Right lobe of liver (tissue), 6 donors: ENCODE measurements around the gene MEIS2. TPM values are rescaled to one million over a fixed set of nuclear protein-coding genes. Genes with fewer than 3 reads are reported as not detected.

Source experiments
- ATAC-seq, 4 donors: fragments of 200-7000 bp; cut with Tn5 transposase; one replicate each; pipeline ENCODE4 v1.9.1; 2020; ENCODE audit warnings: mild to moderate bottlenecking in 4 of 4, moderate library complexity in 4 of 4
- DNase-seq, 3 donors: peaks; one replicate each; pipeline ENCODE4 v3.0.0-alpha.2; 2020
- H3K27ac ChIP-seq, 3 donors: fragments of 200-600 bp; one replicate each; pipeline ENCODE4 v1.8.0; 2022
- H3K27me3 ChIP-seq, 2 donors: fragments of 200-600 bp; one replicate each; pipeline ENCODE4 v1.8.0; 2022
- H3K36me3 ChIP-seq, 4 donors: fragments of 200-600 bp; sonication (generic) in 1 of 4; one replicate each; pipeline versions ENCODE4 v1.5.1 to v1.8.0; 2017 to 2022; ENCODE audit warnings: control low read depth in 1 of 4
- H3K4me1 ChIP-seq, 4 donors: fragments of 200-600 bp; sonication (generic) in 1 of 4; one replicate each; pipeline versions ENCODE4 v1.5.1 to v1.8.0; 2017 to 2022; ENCODE audit warnings: control low read depth in 1 of 4
- H3K4me3 ChIP-seq, 3 donors: fragments of 200-600 bp; one replicate each; pipeline ENCODE4 v1.8.0; 2022
- H3K9me3 ChIP-seq, 4 donors: fragments of 200-600 bp; sonication (generic) in 1 of 4; one replicate each; pipeline versions ENCODE4 v1.5.1 to v1.8.0; 2017 to 2022; ENCODE audit warnings: control low read depth in 1 of 4
- POLR2A ChIP-seq: fragments of 450-650 bp; IDR thresholded peaks from one replicate; pipeline ENCODE4 v1.6.1; 2017; ENCODE audit warnings: antibody characterized with exemption, mild to moderate bottlenecking
- WGBS: methylation state at CpG from one replicate; pipeline ENCODE4 v1.1.6; 2018; ENCODE audit warnings: low coverage, low lambda C conversion rate; ENCODE audit not compliant: insufficient coverage; ENCODE audit errors: missing lambda C conversion rate; 5-methylcytosine and 5-hydroxymethylcytosine counted together
- intact Hi-C, 2 donors: fragments of 100-400 bp; cut with DNase I; formaldehyde crosslinking; loops; one replicate each; pipeline versions ENCODE4 v1.11.2 to v1.14.1; 2022
- total RNA-seq, 6 experiments: library from RNA; depleted of rRNA in 2 of 6; stranded (reverse); fragments of >200 nt in 2 of 6; fragmentation: NEBNext Ultra II Directional in 3 of 6; extraction: Animal tissue kit (Norgen Biotek cat#: 25700) in 3 of 6; gene quantifications; one replicate each; pipeline versions ENCODE4 v1.1.0 to v1.2.4, GENCODE V29; 2016 to 2023
- TF ChIP-seq, protein P1 (sequence below), 4 donors: fragments of 200-600 bp in 3 of 4; fragments of 450-650 bp in 1 of 4; IDR thresholded peaks; one replicate each; pipeline versions ENCODE4 v1.5.1 to v1.8.0; 2016 to 2022; ENCODE audit warnings: antibody characterized with exemption in 4 of 4, mild to moderate bottlenecking in 2 of 4
- donor health status: DM: no; HTN: yes; CAD: no.
- donor health status: DM: no; HTN: no; CAD: no.
- donor health status: DM: no; HTN: no; CAD: no.
- donor health status: DM: no; HTN: yes; CAD: no.
- donor health status: DM: no; HTN: yes; CAD: no.

MEIS2 gene
- total RNA-seq, 6 experiments from 2014 or later, result 6.1 to 18.0 (median 7.9) TPM

DNA sequence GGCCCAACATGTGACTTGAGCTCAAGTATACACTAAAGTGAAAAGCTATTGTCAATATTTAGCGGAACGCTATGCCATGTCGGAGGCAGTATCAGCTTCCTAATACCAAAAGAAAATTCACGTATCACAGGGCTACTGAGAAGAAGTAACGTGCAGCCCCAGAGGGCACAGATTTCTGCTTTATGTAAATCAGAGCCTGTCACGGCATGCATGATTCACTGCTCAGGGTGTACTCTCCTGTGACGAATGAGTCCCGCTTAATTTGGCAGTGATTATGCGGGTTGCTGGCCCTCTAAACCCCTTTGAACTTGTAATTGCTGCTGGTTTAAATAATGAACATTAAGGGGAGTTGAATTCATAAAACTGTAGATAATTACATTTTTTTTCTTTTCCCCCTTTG lies 85.3 kb downstream of the MEIS2 start:
- ATAC-seq, result no peak
- Histone ChIP-seq H3K4me3 (no peak overlapping the region), H3K9me3 (no peaks in the 10 kb centered on the region), H3K36me3 (no peaks in the 10 kb centered on the region), H3K4me1 (no peaks in the 10 kb centered on the region), H3K27ac (no peak overlapping the region), H3K27me3 (no peaks in the 10 kb centered on the region)
- WGBS, result 87% methylated on average over 9 of the region's 9 CpGs
- intact Hi-C loops, result no loop called here
- DNase-seq, result no peak
- TF ChIP-seq, protein P1, sequence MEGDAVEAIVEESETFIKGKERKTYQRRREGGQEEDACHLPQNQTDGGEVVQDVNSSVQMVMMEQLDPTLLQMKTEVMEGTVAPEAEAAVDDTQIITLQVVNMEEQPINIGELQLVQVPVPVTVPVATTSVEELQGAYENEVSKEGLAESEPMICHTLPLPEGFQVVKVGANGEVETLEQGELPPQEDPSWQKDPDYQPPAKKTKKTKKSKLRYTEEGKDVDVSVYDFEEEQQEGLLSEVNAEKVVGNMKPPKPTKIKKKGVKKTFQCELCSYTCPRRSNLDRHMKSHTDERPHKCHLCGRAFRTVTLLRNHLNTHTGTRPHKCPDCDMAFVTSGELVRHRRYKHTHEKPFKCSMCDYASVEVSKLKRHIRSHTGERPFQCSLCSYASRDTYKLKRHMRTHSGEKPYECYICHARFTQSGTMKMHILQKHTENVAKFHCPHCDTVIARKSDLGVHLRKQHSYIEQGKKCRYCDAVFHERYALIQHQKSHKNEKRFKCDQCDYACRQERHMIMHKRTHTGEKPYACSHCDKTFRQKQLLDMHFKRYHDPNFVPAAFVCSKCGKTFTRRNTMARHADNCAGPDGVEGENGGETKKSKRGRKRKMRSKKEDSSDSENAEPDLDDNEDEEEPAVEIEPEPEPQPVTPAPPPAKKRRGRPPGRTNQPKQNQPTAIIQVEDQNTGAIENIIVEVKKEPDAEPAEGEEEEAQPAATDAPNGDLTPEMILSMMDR (IDR thresholded peaks at IDR 0.05), result no peak
- TF ChIP-seq POLR2A, result no peak

DNA sequence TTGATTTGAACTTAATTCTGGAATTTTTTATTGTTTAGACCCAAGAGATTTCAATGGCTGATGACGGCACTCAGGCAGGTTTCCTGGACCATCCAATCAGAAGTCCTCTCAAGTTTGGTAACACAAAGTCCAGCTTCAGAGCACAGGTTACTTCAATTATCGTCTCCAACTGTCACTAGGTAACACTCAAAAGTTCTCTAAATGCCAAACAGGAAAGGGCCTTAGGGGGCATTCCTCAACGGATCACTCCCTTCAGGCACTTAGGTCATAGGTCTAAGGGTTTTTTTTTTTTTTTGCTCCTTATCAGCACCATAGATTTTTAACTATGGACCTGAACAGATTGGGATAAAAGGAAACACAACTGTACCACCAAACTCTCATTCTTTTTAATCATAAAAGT lies 85.8 kb downstream of the MEIS2 start:
- no peaks in the 10 kb centered on the region for H3K27me3 ChIP-seq
- no peak overlapping the region for H3K27ac ChIP-seq
- intact Hi-C loops, result no loop called here
- 84% methylated on average over 3 of the region's 3 CpGs for WGBS
- H3K4me3 ChIP-seq, result no peak overlapping the region
- peaks cover 0 to 2% (median under 1%) of the 10 kb centered on the region in 4 donors for H3K4me1 ChIP-seq
- no peaks in the 10 kb centered on the region for H3K36me3 ChIP-seq
- no peaks in the 10 kb centered on the region for H3K9me3 ChIP-seq
- DNase-seq, result no peak
- TF ChIP-seq POLR2A, result no peak
- TF ChIP-seq, protein P1 (IDR thresholded peaks at IDR 0.05), result no peak
- no peak for ATAC-seq

DNA sequence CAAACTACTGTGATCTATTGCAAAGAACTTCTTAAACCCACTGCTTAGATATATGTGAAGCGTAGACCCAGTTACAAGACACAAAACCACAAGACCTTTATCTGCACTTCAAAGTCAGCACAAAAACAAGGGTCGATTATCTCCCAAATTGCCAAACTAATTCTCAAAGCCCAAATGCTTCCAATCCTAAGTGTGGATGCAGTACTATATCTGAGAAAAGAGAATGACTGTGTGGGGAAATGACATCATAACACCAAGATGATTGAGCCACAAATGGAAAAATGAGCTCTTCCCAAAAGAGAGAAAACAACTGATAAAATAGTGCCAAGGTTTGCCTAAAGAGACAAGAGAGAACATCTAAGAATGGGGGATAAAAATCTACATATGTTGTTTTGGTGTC lies 86.2 kb downstream of the MEIS2 start:
- 38% methylated on average over 2 of the region's 2 CpGs for WGBS

DNA sequence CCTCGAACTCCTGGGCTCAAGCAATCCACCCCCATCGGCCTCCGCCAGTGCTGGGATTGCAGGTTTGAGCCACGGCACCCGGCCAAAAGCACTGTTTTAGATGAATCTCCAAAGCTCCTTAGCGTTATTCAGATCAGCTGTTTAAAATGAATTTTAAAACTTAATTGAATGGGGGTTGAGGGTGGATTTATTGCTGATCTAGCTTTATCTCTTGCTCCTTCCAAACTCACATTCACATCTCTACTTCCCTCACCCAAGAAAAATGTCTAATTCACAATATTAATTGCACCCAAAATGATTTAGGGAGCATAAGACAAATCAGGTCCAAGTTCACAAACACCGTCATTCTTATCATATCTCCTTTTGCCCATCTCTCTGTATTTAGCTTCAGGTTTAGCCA lies 89.8 kb downstream of the MEIS2 start:
- 85% methylated on average over 2 of the region's 7 CpGs for WGBS
- H3K27ac ChIP-seq, result no peak overlapping the region
- no peak for TF ChIP-seq POLR2A
- TF ChIP-seq, protein P1 (IDR thresholded peaks at IDR 0.05), result no peak
- H3K9me3 ChIP-seq, result no peaks in the 10 kb centered on the region
- no peak overlapping the region for H3K4me3 ChIP-seq
- ATAC-seq (no peak), DNase-seq (no peak)
- no peaks in the 10 kb centered on the region for H3K27me3 ChIP-seq
- H3K36me3 ChIP-seq, result no peaks in the 10 kb centered on the region
- intact Hi-C loops, result no loop called here
- peaks cover 0 to 16% (median 7%) of the 10 kb centered on the region in 4 donors for H3K4me1 ChIP-seq

More for the DNA sequence above, 86.2 kb downstream of the MEIS2 start:
- intact Hi-C loops, result no loop called here
- Histone ChIP-seq H3K27me3 (no peaks in the 10 kb centered on the region), H3K9me3 (no peaks in the 10 kb centered on the region), H3K4me1 (peaks cover 0 to 7% (median 2%) of the 10 kb centered on the region in 4 donors), H3K36me3 (no peaks in the 10 kb centered on the region), H3K4me3 (no peak overlapping the region), H3K27ac (no peak overlapping the region)
- ATAC-seq, result no peak
- DNase-seq, result no peak
- TF ChIP-seq POLR2A, result no peak
- TF ChIP-seq, protein P1 (IDR thresholded peaks at IDR 0.05), result no peak

DNA sequence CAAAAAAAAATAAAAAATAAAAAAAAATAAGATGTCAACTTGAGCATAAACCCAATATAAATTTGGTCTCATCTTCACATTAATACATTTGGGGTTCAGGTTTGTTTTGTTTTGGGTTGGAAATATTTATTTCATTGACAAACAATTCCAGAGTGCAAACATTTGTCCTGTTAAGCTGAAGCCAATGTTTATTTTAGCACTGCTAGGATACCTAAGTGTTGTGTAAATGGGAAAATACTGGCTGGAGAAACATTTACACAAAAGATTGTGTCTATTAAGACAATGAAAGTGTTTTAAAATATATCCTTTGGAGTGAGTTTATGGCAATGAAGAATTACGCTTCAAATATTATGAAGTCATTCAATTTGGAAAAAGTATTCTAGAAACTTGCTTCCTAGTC lies 91.1 kb downstream of the MEIS2 start:
- ATAC-seq, result peak; percentile 80 to 91 (median 90)
- H3K36me3 ChIP-seq, result no peaks in the 10 kb centered on the region
- H3K27me3 ChIP-seq, result no peaks in the 10 kb centered on the region
- WGBS, result 21% methylated on average over 1 of the region's 1 CpG
- no peak overlapping the region for H3K4me3 ChIP-seq
- H3K4me1 ChIP-seq, result peaks cover 0 to 16% (median 7%) of the 10 kb centered on the region in 4 donors
- no peaks in the 10 kb centered on the region for H3K9me3 ChIP-seq
- TF ChIP-seq, protein P1 (IDR thresholded peaks at IDR 0.05), result no peak
- TF ChIP-seq POLR2A, result no peak
- intact Hi-C loops, result no loop called here
- peak overlapping the region in 1 of 3 donors; percentile 11 for H3K27ac ChIP-seq
- DNase-seq, result no peak
